GM12878 (cell line): ENCODE measurements around the gene NUP205. TPM values are rescaled to one million over a fixed set of nuclear protein-coding genes. Genes with fewer than 3 reads are reported as not detected.

Experiments
- CBFB ChIP-seq: IDR thresholded peaks from 2 replicates; pipeline ENCODE4 v1.6.1; 2016; ENCODE audit warnings: antibody characterized with exemption, low read depth
- EGR1 ChIP-seq, 2 experiments: IDR thresholded peaks; 1 replicate in 1 of 2; 2 replicates in 1 of 2; pipeline ENCODE4 v1.6.1; 2011 to 2012; ENCODE audit warnings: low read depth in 2 of 2, low read length in 2 of 2, borderline replicate concordance in 1 of 2, mild to moderate bottlenecking in 1 of 2, moderate library complexity in 1 of 2
- MXI1 ChIP-seq: fragments of 150-350 bp; IDR thresholded peaks from 2 replicates; pipeline ENCODE4 v1.6.1; 2011; ENCODE audit warnings: low read depth, mild to moderate bottlenecking, inconsistent platforms, low read length, improper control_type of control experiment
- NFXL1 ChIP-seq: fragments of 450-650 bp; IDR thresholded peaks from 2 replicates; pipeline ENCODE4 v1.6.1; 2017; ENCODE audit warnings: antibody characterized with exemption, mild to moderate bottlenecking, borderline replicate concordance
- NR2C1 ChIP-seq: fragments of 450-650 bp; IDR thresholded peaks from 2 replicates; pipeline ENCODE4 v1.6.1; 2017; ENCODE audit warnings: antibody characterized with exemption, mild to moderate bottlenecking, moderate library complexity
- POU2F2 ChIP-seq: IDR thresholded peaks from 3 replicates; pipeline ENCODE4 v1.6.1; 2011; ENCODE audit warnings: low read depth, mild to moderate bottlenecking, low read length, borderline replicate concordance
- RAD51 ChIP-seq: fragments of 450-650 bp; IDR thresholded peaks from 2 replicates; pipeline ENCODE4 v1.6.1; 2016; ENCODE audit warnings: moderate library complexity, mild to moderate bottlenecking, inconsistent platforms
- SIX5 ChIP-seq: IDR thresholded peaks from 2 replicates; pipeline ENCODE4 v1.6.1; 2011; ENCODE audit warnings: mild to moderate bottlenecking, low read depth, low read length, moderate library complexity; ENCODE audit not compliant: severe bottlenecking
- TAF1 ChIP-seq: IDR thresholded peaks from 2 replicates; pipeline ENCODE4 v1.6.1; 2011; ENCODE audit warnings: mild to moderate bottlenecking, low read depth, low read length, borderline replicate concordance
- TCF3 ChIP-seq: IDR thresholded peaks from 2 replicates; pipeline ENCODE4 v1.6.1; 2012; ENCODE audit warnings: low read depth, mild to moderate bottlenecking, low read length, borderline replicate concordance; ENCODE audit not compliant: insufficient read depth
- ZNF217 ChIP-seq: fragments of 450-650 bp; IDR thresholded peaks from 2 replicates; pipeline ENCODE4 v1.6.1; 2017; ENCODE audit warnings: antibody characterized with exemption, mild to moderate bottlenecking
- polyA plus RNA-seq, 11 experiments: library from polyadenylated mRNA; depleted of rRNA in 4 of 11; unstranded in 6 of 11; stranded (reverse) in 5 of 11; fragments of >200 nt; fragmentation: Nextera tagmentation in 4 of 11; fragmentation: Illumina TruSeq in 1 of 11; extraction: Ambion mirVana in 4 of 11; extraction: Trizol in 1 of 11; gene quantifications; 1 replicate in 1 of 11; 2 replicates in 10 of 11; pipeline versions ENCODE4 v1.2.1 to v1.2.3, GENCODE V29; 2011 to 2016; ENCODE audit warnings: inconsistent platforms in 2 of 11, missing spikeins in 2 of 11, low read depth in 1 of 11
- total RNA-seq, 4 experiments: library from RNA; depleted of rRNA in 3 of 4; stranded (reverse); fragments of >200 nt in 3 of 4; fragmentation: Illumina TruSeq in 1 of 4; extraction: Trizol in 1 of 4; gene quantifications; 2 replicates each; pipeline versions ENCODE4 v1.2.1 to v1.2.3, GENCODE V29; 2013 to 2021
- TF ChIP-seq, protein P1 (sequence below): fragments of 450-650 bp; IDR thresholded peaks from 2 replicates; pipeline ENCODE4 v1.6.1; 2017; ENCODE audit warnings: mild to moderate bottlenecking, low read depth, inconsistent platforms; ENCODE audit not compliant: poor library complexity, severe bottlenecking
- TF ChIP-seq, protein P2 (sequence below): fragments of 150-350 bp; IDR thresholded peaks from 2 replicates; pipeline ENCODE4 v1.6.1; 2016; ENCODE audit warnings: low read depth, low read length
- TF ChIP-seq, protein P3 (sequence below): IDR thresholded peaks from 2 replicates; pipeline ENCODE4 v1.6.1; 2011; ENCODE audit warnings: borderline replicate concordance, low read depth, mild to moderate bottlenecking, moderate library complexity, mixed read lengths, low read length; ENCODE audit not compliant: insufficient read depth; ENCODE audit errors: extremely low read length
- TF ChIP-seq, protein P4 (sequence below): fragments of 450-650 bp; conservative IDR thresholded peaks from 2 replicates; pipeline ENCODE4 v1.6.1; 2017; ENCODE audit warnings: mild to moderate bottlenecking, moderate library complexity
- TF ChIP-seq, protein P5 (sequence below): fragments of 450-650 bp; formaldehyde crosslinking; IDR thresholded peaks from 2 replicates; pipeline ENCODE4 v1.4.0; 2020; ENCODE audit warnings: mild to moderate bottlenecking, moderate library complexity

The NUP205 gene
- total and polyA plus RNA-seq, 10 of the 15 experiments (the other 5 are each of a cell fraction or from before 2014, with no cell fraction given) = 41.4 to 110 (median 85.9) TPM

DNA sequence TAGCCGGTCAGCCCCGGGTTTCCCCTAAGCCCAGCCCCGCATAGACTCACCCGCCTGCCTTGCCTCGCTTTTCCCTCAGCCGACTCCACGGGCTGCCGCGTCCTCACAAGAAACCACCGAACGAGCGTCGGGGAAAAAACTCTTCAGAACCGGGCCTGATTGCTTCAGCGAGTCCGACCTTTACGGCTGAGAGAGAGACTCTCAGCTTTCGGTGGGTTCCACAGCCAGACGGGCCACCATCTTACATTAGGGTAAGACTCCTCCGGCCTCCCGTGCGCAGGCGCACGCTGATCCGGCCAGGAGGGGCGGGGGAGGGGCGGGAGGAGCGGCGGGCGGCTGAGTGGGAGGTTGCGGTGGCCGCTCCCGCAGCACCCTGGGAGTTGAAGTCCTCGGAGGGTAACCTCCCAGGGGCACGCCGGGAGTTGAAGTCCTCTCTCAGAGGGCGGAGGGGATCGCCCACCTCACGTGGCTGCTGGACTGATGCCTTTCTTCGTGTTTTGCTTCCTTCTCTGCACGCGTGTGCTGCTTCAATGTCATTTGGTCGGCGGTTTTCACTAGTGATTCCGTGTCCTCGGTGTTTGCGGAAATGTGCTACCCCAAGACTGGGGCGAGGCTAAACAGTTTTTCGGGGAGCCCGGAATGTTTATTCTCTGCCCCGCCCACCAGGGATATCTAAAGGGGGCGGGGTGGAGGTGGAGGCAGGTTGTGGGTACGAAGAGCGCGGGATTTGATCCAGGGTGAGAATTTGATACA lies 47.7 kb upstream of the NUP205 start, which contains the start of gene CNOT4 (continued):
- TF ChIP-seq SIX5 (peak; percentile 91), ZNF217 (no peak), EGR1 (IDR thresholded peaks at IDR 0.05; ENCODE audit: borderline replicate concordance in 1 of 2, low read depth in 2 of 2, low read length in 2 of 2) (peak in 1 of 2 experiments; percentile 95; a peak in 2 of 3 replicates), POU2F2 (peak; percentile 79; the same call in 2 of the 3 replicates), TCF3 (no peak), NR2C1 (peak; percentile 83), CBFB (peak; percentile 75), TAF1 (peak; percentile 78; the same call in 1 of the 2 replicates), MXI1 (peak; percentile 93), NFXL1 (no peak), RAD51 (peak; percentile 88)
- TF ChIP-seq, protein P1, sequence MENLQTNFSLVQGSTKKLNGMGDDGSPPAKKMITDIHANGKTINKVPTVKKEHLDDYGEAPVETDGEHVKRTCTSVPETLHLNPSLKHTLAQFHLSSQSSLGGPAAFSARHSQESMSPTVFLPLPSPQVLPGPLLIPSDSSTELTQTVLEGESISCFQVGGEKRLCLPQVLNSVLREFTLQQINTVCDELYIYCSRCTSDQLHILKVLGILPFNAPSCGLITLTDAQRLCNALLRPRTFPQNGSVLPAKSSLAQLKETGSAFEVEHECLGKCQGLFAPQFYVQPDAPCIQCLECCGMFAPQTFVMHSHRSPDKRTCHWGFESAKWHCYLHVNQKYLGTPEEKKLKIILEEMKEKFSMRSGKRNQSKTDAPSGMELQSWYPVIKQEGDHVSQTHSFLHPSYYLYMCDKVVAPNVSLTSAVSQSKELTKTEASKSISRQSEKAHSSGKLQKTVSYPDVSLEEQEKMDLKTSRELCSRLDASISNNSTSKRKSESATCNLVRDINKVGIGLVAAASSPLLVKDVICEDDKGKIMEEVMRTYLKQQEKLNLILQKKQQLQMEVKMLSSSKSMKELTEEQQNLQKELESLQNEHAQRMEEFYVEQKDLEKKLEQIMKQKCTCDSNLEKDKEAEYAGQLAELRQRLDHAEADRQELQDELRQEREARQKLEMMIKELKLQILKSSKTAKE = peak; percentile 33
- TF ChIP-seq, protein P2, sequence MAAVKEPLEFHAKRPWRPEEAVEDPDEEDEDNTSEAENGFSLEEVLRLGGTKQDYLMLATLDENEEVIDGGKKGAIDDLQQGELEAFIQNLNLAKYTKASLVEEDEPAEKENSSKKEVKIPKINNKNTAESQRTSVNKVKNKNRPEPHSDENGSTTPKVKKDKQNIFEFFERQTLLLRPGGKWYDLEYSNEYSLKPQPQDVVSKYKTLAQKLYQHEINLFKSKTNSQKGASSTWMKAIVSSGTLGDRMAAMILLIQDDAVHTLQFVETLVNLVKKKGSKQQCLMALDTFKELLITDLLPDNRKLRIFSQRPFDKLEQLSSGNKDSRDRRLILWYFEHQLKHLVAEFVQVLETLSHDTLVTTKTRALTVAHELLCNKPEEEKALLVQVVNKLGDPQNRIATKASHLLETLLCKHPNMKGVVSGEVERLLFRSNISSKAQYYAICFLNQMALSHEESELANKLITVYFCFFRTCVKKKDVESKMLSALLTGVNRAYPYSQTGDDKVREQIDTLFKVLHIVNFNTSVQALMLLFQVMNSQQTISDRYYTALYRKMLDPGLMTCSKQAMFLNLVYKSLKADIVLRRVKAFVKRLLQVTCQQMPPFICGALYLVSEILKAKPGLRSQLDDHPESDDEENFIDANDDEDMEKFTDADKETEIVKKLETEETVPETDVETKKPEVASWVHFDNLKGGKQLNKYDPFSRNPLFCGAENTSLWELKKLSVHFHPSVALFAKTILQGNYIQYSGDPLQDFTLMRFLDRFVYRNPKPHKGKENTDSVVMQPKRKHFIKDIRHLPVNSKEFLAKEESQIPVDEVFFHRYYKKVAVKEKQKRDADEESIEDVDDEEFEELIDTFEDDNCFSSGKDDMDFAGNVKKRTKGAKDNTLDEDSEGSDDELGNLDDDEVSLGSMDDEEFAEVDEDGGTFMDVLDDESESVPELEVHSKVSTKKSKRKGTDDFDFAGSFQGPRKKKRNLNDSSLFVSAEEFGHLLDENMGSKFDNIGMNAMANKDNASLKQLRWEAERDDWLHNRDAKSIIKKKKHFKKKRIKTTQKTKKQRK = no peak
- TF ChIP-seq, protein P3, sequence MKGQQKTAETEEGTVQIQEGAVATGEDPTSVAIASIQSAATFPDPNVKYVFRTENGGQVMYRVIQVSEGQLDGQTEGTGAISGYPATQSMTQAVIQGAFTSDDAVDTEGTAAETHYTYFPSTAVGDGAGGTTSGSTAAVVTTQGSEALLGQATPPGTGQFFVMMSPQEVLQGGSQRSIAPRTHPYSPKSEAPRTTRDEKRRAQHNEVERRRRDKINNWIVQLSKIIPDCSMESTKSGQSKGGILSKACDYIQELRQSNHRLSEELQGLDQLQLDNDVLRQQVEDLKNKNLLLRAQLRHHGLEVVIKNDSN = peak; percentile 83
- TF ChIP-seq, protein P4, sequence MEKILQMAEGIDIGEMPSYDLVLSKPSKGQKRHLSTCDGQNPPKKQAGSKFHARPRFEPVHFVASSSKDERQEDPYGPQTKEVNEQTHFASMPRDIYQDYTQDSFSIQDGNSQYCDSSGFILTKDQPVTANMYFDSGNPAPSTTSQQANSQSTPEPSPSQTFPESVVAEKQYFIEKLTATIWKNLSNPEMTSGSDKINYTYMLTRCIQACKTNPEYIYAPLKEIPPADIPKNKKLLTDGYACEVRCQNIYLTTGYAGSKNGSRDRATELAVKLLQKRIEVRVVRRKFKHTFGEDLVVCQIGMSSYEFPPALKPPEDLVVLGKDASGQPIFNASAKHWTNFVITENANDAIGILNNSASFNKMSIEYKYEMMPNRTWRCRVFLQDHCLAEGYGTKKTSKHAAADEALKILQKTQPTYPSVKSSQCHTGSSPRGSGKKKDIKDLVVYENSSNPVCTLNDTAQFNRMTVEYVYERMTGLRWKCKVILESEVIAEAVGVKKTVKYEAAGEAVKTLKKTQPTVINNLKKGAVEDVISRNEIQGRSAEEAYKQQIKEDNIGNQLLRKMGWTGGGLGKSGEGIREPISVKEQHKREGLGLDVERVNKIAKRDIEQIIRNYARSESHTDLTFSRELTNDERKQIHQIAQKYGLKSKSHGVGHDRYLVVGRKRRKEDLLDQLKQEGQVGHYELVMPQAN = peak; percentile 95
- TF ChIP-seq, protein P5, sequence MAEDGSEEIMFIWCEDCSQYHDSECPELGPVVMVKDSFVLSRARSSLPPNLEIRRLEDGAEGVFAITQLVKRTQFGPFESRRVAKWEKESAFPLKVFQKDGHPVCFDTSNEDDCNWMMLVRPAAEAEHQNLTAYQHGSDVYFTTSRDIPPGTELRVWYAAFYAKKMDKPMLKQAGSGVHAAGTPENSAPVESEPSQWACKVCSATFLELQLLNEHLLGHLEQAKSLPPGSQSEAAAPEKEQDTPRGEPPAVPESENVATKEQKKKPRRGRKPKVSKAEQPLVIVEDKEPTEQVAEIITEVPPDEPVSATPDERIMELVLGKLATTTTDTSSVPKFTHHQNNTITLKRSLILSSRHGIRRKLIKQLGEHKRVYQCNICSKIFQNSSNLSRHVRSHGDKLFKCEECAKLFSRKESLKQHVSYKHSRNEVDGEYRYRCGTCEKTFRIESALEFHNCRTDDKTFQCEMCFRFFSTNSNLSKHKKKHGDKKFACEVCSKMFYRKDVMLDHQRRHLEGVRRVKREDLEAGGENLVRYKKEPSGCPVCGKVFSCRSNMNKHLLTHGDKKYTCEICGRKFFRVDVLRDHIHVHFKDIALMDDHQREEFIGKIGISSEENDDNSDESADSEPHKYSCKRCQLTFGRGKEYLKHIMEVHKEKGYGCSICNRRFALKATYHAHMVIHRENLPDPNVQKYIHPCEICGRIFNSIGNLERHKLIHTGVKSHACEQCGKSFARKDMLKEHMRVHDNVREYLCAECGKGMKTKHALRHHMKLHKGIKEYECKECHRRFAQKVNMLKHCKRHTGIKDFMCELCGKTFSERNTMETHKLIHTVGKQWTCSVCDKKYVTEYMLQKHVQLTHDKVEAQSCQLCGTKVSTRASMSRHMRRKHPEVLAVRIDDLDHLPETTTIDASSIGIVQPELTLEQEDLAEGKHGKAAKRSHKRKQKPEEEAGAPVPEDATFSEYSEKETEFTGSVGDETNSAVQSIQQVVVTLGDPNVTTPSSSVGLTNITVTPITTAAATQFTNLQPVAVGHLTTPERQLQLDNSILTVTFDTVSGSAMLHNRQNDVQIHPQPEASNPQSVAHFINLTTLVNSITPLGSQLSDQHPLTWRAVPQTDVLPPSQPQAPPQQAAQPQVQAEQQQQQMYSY (CRISPR knock-in tag) = no peak
